HG03175 (cell line): ENCODE measurements around the gene APBA2.
A peak's percentile ranks its signal among the peaks of the same experiment; 100 is the strongest.
"Not testable (repeated sequence)": the region's sequence is repeated elsewhere in the genome, so short reads cannot be mapped to it uniquely, and the experiment has no call there.

ENCODE experiments used
- ATAC-seq: cut with Tn5 transposase; IDR thresholded peaks from one replicate; pipeline ENCODE4 v1.9.1; 2021; ENCODE audit warnings: mild to moderate bottlenecking, moderate library complexity; ENCODE audit not compliant: unreplicated experiment

Gene APBA2

DNA sequence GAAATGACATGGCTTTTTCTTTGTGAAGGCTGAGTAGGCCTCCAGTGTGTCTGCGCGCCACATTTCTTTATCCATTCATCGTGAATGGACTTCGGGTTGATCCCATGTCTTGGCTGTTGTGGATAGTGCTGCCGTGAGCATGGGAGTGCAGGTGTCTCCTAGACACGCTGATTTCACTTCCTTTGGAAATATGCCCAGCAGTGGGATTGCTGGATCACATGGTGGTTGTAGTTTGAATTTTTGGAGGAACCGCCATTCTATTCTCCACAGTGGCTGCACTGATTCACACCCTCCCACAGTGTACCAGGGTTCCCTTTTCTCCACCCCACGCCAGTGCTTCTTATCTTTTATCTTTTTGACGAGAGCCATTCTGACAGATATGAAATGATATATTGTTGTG, 212.2 kb downstream of the APBA2 start:
- ATAC-seq = no peak

DNA sequence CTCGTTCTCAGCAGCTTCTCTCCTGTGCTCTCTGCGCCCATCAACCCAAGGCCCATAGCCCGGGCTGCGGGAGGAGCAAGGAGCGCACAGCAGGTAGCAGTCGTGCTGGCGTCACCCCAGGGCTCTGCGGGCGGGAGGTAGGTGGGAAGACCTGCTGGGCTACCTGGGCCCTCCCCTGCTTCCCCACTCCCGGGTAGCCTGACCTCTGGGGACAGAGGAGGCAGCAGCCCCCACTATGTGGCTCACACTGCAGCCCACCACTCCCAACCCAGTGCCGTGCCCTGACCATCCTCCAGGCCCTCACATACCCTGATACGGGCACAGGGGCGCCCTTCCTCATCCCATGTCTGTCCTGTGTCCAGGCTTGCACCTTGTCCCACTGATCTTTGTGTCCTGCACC, 212.9 kb downstream of the APBA2 start:
- ATAC-seq = no peak

DNA sequence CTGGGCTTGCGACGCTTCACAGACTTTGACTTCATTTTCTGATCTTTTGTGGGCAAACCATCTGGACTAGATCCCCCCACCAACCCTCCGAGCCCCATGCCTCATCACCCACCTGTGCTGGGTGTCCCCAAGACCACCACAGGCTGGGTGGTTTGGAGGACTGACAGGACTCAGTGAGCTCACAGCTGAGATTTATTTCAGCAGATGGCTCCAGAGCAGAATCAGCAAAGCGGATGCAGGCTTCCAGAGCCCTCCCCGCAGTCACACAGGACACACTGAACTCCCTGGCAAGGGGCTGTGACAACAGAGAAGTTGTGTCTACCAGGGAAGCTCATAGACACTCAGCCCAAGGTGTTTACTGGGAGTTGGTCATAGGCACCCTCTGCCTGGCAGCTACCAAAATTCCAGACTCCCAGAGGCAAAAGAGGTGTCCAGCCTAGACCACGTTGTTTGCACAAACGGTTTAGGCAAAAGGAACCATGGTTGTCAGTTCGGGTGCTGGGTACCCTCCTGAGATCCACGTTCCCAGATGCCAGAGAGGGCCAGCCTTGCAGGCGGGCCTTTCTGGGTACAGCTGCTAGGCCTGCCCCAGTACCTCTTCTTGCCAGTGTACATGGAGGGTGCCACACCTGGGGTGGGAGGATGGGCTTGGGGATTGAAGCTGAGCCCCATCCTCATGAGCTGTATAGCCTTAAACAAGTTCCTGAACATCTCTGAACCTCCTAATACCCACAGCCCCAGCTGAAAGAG, 213.5 kb downstream of the APBA2 start:
- ATAC-seq = no peak

DNA sequence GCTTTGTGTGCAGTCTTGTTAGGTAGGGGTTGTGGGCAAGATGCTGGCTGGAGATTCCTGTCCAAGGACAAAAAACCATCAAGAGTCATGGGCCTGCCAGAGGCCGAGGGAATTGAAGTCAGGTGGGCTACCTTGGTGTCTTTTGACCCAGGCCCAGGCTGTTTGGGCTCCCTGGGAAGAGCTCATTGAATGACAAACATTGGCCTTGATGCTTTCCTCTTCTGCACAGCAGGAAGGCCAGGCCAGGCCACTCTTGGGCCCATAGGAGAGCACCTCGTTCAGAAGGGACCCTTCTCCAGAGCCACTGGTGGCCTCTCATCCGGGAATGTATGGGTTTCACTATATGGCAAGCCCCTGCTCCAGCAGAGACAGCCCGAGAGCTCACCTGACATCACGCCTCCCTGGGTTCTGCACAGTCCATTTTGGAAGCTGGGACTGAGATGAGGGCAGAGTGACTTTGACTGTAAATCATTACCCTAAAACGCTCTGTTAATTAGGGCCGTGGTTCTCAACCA, 214.8 kb downstream of the APBA2 start:
- ATAC-seq = no peak

DNA sequence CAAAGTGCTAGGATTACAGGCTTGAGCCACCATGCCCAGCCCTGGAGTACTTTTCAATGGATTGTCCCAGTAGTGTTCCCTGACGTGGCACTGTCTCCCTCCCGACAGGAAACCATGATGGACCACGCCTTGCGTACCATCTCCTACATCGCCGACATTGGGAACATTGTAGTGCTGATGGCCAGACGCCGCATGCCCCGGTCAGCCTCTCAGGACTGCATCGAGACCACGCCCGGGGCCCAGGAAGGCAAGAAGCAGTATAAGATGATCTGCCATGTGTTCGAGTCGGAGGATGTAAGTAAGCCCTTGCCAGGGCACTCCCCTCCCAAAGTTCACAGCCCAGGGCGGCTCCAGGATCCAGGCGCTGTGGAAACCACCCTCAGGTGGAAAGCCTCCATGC, 215.7 kb downstream of the APBA2 start:
- no peak for ATAC-seq

DNA sequence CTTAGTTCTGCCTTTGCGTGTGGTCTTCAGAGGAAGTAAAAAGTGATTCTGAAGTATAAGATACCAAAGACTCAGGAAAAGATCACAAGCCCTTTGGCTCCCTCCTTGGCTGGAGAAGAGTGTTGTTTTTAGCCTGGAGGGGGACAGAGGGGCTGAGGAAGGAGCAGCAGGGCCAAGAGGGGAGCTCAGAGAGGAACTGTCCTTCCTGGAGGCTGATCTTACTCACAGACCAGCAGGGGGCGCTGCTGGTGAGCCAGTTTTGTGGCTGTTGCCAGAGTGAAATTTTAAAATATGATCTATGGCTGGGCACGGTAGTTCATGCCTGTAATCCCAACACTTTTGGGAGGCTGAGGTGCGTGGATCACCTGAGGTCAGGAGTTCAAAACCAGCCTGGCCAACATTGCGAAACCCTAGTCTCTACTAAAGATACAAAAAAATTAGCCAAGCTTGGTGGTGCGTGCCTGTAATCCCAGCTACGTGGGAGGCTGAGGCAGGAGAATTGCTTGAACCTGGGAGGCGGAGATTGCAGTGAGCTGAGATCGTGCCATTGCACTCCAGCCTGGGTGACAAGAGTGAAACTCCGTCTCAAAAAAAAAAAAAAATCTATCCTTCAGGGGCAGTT, 216.5 kb downstream of the APBA2 start:
- ATAC-seq = not testable (repeated sequence)

DNA sequence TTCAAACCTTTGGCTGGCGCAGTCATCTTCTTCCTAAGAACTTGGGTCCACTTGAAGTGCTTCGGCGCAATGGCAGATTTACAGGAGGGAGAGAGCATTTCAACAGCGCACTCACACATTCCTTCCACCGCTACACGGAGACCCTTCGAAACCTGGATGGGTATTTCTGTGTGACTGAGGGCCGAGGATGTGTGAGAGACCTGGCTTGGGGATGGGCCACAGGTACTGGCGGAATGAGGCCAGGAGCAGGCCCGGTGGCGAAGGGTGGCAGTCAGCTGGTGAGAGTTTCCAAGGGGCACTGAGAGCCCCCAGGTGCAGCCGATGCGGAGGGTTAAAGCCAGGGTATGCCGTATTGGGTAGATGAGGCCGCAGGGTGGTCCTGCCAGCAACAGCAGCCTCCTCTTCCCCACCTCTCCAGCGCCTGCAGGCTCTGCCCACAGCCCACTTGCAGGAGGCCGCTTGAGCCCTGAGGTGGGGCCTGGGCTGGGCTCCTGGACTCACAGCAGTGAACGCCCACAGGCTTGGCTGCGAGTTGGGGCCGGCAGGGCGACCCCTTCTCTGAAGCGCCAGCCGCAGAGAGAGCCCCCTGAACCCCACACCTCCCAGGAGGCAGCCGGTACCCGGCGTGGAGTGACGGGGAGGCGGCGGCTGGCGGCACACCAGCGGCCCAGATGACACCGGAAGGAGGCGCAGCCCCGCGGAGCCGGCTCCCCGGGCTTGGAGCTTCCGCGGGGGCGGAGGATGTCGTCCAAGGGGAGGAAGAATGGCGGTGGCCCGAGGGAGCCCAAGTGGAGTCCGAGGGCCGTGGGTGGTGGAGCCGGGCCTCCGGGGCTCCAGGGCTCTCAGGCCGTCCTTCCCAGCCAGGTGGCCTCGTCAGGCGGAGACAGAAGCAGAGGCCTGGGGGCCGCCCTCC, 217.4 kb downstream of the APBA2 start:
- ATAC-seq = no peak

DNA sequence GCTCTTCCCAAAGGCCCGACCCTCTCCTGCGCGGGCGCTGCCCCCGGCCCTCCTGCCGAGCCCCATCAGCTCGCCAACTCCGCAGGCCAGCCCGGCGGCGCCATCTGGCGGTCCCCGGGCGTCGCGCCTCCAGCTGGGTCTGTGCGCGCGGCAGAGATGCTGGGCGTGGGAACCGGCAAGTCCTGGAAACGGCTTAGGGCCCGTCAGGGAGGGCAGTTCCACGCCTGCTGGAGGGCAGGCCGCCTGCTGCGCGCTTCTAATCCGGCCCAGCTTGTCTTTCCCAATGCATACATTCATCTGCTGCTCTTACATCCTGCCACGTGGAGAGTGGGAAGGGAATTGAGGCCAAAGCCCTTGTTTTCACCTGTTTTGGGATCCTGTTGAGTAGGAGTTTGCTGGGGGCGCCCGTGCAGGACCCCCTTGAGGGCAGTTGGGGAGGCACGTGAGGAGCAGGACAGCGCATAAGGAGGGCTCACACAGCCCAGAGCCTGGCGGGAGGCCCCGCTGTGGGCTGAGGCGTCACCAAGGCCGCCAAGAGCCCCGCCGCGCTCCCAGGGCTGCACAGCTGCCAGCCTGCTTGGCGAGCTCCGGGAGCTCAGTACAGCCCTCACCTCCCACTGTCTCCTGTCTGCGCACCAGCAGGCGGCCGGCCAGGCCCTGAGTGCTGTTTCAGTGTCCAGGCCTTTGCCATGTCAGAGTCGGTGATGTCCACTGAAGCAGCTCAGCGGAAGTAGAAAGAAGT, 218.2 kb downstream of the APBA2 start:
- ATAC-seq = peak; percentile 55

DNA sequence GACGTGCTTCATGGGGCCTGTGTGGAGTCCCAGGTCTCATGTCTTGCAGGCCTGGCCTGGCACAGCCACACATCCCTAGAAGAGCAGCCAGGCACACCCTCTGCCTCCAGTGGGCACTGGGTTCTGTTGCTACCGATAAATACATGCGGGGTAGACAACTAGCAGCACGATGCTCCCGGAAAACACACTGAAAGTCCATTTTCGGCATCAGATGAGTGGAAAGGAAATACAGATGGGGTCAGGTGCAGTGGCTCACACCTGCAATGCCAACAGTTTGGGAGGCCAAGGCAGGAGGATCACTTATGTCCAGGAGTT, 218.7 kb downstream of the APBA2 start:
- ATAC-seq = no peak

DNA sequence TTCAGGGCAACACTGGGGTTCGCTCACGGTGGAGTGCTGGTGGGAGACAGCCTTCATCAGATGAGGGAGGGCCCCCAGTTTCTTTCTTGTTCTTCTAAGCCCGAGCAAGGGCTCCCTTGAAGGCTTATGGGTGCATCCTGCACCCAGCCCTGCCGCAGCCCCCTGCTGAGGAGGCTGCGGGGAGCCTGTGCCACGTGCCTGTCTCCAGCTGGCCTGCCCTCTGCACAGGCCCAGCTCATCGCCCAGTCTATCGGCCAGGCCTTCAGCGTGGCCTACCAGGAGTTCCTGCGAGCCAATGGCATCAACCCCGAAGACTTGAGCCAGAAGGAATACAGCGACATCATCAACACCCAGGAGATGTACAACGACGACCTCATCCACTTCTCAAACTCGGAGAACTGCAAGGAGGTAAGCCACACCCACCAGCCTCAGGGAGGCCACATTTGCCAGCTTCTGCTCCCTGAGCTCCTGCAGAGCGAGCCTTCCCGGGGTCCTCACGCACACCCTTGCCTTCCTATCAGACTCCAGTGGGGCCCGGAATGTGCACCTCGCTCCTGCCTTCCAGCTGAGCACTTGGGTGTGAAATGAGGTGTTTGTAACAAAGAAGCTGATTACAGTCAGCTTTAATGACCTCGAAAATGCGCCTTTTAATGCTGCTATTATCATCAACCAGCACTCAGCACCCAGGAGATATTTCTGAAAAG, 219.5 kb downstream of the APBA2 start:
- ATAC-seq = no peak

DNA sequence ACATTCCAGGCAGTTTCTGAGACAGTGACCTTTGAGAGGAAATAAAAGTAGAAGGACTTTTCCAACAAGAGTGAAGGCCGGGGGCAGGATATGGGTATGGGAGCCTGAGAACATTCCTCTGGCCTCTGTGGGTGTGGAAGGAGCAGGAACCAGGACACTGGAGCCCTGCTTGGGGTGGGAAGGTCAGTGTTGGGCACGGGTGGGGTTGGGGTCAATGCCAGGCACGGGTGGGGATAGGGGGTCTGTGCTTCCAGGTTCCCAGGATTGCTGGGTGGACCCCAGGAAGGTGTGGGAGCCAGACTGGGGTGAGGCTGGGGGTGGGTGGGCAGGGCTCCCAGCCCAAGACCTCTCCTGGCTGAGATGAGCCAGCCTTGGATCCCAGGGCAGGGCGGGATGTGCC, 220.3 kb downstream of the APBA2 start:
- no peak for ATAC-seq

DNA sequence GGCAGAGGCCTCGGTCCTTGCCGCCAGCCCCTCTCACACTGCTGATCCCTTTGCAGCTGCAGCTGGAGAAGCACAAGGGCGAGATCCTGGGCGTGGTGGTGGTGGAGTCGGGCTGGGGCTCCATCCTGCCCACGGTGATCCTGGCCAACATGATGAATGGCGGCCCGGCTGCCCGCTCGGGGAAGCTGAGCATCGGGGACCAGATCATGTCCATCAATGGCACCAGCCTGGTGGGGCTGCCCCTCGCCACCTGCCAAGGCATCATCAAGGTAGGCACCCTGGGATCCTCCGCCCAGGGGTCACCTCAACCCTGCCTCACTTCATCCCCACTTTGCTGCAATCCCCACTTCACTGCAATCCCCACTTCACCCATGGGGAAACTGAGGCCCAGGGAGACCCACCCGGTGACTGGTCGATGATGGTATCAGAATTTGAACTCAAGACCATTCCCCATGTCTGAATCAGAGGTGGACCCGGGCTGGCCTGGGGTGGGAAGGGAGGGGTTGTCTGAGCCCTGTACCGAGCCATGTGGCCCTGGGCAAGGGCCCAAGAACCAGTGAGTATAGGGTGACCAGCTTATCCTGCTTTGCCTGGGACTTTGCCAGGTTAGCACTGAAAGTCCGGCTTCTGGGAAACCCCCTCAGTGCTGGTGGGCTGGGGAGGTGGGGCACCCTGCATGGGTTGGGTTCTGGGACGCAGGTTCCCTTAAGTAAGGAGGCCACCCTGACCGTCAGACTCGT, 220.9 kb downstream of the APBA2 start:
- ATAC-seq = no peak

DNA sequence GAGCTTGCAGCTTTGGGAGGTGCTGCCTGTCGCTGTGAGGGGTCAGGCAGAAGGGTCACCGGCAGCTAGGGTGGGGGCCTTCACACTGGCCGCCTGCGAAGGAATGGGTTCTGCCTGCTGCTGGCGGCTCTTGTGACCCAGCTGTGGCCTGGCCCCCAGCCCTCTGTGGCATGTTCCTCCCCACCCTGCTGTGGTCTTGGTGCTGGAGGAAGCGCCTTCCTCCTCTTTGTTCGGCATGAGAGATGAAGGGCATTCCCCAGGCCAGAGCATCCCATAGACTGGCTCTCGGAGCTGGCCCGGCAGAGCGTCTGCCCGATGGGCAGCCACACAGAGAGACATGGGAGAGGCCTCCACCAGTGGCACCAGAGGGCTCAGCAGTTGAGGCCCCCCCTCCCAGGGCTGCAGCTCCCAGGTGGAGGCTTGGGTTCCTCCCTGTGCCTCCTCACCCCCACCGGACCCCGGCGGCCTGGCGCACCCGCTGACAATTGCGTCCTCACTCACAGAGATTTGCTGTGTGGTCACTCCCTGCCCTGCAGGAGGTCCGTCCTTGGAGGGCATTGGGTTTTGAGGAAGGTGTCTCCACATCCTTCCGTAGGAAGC, 221.6 kb downstream of the APBA2 start:
- ATAC-seq = no peak

DNA sequence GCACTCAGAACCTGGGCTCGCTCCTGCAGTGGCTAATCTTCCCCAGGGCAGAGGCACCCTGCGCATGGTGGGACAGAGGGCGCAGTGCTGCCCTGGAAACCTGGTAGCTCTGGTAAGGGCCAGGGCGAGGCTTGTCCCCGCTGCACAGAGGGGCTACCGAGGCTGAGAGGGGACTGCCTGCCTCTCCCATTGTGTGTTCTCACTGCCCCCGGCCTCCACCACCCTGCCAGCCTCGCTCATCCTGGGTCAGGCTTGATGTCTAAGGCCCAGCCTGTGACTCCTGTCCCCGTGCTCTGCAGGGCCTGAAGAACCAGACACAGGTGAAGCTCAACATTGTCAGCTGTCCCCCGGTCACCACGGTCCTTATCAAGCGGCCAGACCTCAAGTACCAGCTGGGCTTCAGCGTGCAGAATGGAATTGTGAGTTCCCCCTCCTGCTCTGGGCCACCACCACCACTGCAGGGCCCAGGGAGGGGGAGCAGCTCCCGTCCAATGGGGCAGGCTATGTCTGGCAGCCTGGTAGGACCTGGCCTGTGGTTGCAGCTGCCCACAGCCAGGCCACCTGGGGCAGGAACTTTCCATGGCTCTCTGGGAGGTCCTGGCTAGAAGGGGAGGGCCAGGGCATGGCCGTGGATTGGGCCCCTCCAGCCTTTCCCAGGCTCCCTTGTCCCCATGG, 222.3 kb downstream of the APBA2 start:
- no peak for ATAC-seq

DNA sequence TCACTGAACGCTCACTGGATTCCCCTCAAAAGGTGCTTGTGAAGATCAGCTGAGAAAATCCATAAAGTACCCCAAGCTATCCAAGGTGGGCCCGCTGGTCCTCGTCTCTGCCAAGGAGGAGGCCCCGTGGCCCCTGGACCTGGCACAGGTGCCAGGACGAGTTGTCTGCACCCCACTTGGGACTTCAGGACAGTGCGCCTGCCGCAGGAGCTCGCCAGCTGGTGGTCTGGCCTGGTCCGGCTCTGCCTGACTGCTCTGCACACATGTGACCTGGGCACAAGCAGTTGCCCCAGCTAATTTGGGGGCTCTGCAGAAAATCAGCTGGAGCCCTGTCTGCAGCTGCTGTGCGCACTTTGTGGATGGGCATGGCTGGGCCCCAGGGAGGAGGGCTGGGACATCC, 224.0 kb downstream of the APBA2 start:
- ATAC-seq = no peak

DNA sequence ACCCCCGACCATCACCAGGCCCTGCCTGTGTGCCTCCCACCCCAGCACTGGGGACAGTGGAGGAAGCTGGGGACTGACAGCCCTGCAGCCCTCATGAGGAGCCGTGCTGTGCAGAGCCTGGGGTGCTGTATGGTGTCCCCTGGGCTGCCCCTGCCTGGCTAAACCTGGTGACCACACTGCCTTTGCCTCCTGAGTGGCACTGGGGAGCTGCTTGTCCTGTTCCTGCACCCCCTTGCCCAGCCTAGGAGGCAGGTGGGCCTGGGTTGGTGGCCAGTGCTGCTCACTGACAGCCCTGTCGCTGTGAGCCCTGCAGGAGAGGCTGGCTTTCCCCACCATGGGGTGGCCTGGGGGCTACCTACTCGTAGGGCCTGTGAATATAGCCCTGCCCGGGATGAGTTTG, 224.4 kb downstream of the APBA2 start:
- ATAC-seq = no peak

DNA sequence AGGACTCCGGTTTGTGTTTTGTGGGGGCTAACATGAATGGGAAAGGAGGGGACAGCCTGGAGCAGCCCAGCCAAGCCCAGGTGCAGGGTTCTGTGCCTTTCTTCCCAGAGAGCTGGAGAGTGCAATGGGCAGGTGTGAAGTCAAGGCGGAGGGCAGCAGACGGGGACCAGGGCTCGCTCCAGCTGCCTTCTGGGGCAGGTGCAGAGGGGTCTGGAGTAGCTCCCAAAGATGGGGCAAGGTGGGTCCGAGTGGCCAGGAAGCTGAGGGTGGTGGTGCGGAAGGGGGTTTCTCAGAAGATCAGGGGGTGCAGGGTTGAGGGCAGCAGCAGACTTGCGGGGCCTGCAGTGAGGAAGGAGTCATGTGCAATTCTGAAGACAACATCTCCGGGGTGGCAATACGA, 225.0 kb downstream of the APBA2 start:
- ATAC-seq = no peak

DNA sequence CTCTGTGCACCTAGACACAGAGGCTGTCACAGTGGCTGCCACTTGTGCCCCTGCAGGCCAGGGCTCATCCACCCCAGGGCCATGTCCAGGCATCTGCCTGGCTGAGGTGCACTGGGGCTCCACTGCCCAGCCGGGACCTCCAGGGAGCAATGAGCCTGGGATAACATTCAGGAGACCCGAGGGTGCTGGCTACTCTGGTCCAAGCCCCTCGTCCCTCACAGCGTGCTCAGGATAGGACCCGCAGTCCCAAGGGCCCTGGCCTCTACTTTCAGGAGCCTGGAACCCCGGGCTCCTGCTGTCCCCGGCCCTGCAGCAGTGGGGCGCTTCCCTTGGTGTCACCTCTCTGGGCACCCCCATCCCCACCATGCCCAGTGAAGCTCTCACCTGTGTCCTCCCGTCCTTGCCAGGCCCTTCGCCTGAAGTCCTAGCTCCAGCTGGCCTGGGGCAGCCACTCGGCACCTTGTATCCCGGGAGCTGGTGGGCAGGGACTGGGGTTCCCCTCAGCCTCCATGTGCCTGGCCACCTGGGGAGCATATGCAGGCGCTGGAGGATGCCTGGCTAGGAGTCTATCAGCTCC, 226.0 kb downstream of the APBA2 start:
- no peak for ATAC-seq
